HUES48 (cell line): Measurements from ENCODE around the gene GPLD1.

ENCODE experiments used
- H3K27ac ChIP-seq: one replicate; pipeline ENCODE4 v1.7.0; 2013; ENCODE audit warnings: low read depth, low read length, inconsistent platforms
- H3K27me3 ChIP-seq: 2 replicates; pipeline ENCODE4 v1.6.1; 2013; ENCODE audit warnings: mild to moderate bottlenecking, low read length; ENCODE audit not compliant: control insufficient read depth, insufficient read depth
- H3K36me3 ChIP-seq: 2 replicates; pipeline ENCODE4 v1.6.1; 2013; ENCODE audit warnings: low read length; ENCODE audit not compliant: control insufficient read depth, insufficient read depth
- H3K4me1 ChIP-seq: 2 replicates; pipeline ENCODE4 v1.6.1; 2013; ENCODE audit warnings: mild to moderate bottlenecking, low read length; ENCODE audit not compliant: control insufficient read depth, insufficient read depth
- H3K4me3 ChIP-seq: 2 replicates; pipeline ENCODE4 v1.5.1; 2013; ENCODE audit warnings: mild to moderate bottlenecking, low read depth, low read length
- H3K9ac ChIP-seq: 2 replicates; pipeline ENCODE4 v1.6.1; 2013; ENCODE audit warnings: mild to moderate bottlenecking, low read depth, low read length, moderate library complexity
- H3K9me3 ChIP-seq: 2 replicates; pipeline ENCODE4 v1.6.1; 2013; ENCODE audit warnings: low read length; ENCODE audit not compliant: control insufficient read depth, insufficient read depth

GPLD1 gene

GRCh38 chr6:24378473-24379097, 110.8 kb downstream of the GPLD1 start:
- H3K4me1 ChIP-seq: peaks cover 6% of the 10 kb centered on the region
- H3K9ac ChIP-seq: no peak overlapping the region
- no peaks in the 10 kb centered on the region for H3K9me3 ChIP-seq
- H3K27ac ChIP-seq: no peak overlapping the region
- H3K4me3 ChIP-seq: no peak overlapping the region
- H3K36me3 ChIP-seq: no peaks in the 10 kb centered on the region
- H3K27me3 ChIP-seq: no peaks in the 10 kb centered on the region
